ENCODE measurements around the gene SPATS2.
A peak's percentile ranks its signal among the peaks of the same experiment; 100 is the strongest.

SPATS2 gene

GRCh38 chr12:49543221-49543913 lies 176.1 kb downstream of the SPATS2 start:
- DNase-seq = no peak

GRCh38 chr12:49543914-49544815 lies 176.9 kb downstream of the SPATS2 start:
- DNase-seq = no peak

- DNase-seq = no peak
Observed at GRCh38 chr12:49545815-49546214, 178.6 kb downstream of the SPATS2 start.

DNA sequence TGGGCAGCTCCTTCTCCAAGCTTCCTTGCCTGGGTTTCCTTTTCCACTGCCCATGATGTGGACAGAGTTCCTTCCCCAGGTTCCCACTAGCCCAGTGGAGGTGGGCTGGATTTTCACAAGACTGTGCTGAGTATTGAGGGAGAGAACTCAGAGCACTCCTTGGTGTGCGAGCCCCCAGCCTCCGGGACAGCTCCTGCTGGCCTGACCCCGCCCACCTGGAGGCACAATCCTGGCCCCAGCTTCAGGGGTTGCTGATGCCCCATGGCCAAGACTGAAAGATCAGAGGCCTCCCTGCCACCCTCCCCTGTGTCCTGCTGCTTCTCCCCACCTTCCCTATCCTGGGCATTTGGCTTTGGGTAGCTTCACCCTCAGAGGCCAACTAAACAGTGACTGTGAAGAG lies 179.2 kb downstream of the SPATS2 start:
- DNase-seq = no peak

- DNase-seq = no peak
Observed at GRCh38 chr12:49547090-49547690, 179.9 kb downstream of the SPATS2 start.

GRCh38 chr12:49548481-49548821 lies 181.2 kb downstream of the SPATS2 start:
- no peak for DNase-seq

DNA sequence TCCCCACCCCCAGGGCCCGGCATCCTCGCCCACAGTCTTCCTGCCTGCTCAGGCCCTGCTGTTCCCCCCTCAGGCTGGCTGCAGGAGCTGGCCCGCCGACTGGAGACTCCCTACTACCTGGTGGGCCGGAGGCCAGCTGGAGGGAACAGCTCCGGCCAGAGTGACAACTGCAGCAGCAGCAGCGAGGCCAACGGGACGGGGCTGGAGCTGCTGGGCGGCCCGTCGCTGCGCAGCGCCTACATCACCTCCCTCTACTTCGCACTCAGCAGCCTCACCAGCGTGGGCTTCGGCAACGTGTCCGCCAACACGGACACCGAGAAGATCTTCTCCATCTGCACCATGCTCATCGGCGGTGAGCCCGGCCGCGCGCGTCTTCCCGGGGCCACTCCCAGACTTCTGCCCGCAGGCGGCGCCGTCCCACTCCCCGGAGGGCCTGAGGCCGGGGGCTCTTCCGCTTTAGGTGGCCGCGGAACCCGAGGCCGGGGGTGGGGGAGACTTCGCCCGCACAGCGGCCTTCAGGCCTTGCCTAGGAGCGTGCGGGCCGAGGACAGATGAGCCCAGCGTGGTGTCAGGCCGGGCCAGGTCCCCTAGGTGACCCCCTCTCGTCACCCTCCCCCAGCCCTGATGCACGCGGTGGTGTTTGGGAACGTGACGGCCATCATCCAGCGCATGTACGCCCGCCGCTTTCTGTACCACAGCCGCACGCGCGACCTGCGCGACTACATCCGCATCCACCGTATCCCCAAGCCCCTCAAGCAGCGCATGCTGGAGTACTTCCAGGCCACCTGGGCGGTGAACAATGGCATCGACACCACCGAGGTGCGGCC lies 181.8 kb downstream of the SPATS2 start:
- DNase-seq = peak; percentile 8

- DNase-seq = no peak
Observed at GRCh38 chr12:49549735-49550692, 182.8 kb downstream of the SPATS2 start.

GRCh38 chr12:49550693-49551252 lies 183.5 kb downstream of the SPATS2 start:
- no peak for DNase-seq

DNA sequence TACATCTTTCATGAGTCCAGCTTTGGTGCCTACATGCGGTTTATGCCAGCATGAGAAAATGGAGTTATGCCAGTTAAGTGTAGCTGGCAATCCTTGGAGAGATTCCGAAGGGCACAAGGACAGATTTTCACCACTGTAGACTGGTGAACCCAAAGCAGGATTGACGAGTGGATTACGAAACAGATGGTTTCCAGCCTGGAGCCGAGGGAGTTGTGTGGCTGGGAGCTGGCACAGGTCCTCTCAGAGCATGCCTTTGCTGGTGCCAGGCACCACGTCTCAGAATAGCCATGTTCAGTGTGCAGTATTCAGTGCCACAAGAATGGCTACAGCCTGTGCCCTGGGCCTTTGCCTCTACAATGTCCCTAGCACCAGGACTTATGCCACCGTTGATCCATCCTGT lies 184.8 kb downstream of the SPATS2 start:
- no peak for DNase-seq

DNA sequence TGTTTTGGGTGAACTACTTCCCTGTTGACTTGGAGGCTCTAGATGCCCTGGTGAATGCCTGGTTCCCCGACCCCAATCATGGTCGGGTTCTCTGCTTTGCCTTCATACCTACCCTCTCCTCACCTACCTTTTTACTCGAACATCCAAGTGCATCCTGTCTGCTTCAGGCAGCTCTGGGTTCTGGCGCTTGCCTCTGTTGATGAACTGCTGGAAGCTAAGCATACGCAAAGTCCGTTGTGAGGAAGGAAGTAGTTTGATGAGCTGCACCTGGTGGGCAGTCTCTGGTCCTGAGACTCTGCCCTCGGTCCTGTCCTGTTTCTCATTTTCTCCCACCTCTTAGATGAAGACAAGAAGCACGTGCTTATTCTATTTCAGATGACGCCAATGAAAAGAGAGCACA lies 185.2 kb downstream of the SPATS2 start:
- no peak for DNase-seq

DNA sequence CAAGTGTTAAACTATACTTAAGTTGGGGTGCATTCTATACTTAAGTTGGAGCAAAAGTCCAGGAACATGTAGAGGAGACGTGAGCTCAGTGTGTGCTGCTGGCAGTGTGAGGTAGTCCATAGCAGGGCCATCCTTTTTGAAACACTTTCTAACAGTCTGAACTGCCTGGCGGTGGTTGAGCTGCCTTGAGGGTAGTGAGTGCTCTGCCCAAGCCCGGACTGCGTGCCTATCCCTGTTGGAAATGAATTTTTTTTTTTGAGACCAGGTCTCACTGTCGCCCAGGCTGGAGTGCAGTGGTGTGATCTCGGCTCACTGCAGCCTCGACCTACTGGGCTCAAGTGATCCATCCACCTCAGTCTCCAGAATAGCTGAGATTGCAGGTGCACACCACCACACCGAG lies 185.6 kb downstream of the SPATS2 start:
- DNase-seq = no peak

DNA sequence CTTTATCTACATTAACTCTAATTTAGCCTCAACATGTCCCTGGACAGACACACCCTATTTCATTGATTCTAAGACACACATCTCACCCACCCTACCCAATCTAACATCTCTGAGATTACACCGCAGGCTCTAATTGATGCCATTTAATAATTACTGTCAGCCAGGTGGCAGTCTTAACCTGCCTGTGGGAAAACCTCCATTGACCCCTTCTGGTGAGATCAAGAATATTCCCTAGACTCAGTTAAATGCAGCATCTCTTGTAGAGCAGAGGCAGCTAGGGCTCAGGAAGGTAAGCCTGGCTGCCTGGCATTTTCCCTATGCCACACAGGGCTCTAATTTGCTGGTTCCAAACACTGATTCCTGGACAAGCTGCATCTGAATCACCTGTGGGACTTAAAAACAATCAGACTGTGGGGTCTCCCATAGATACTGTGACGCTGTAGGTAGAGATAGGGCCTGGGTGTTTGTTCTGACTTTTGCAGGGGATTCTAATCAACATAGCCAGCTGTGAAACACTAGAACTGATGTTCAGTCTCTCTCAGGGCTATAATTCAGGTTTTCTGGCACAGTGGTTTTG lies 186.3 kb downstream of the SPATS2 start:
- DNase-seq = no peak

DNA sequence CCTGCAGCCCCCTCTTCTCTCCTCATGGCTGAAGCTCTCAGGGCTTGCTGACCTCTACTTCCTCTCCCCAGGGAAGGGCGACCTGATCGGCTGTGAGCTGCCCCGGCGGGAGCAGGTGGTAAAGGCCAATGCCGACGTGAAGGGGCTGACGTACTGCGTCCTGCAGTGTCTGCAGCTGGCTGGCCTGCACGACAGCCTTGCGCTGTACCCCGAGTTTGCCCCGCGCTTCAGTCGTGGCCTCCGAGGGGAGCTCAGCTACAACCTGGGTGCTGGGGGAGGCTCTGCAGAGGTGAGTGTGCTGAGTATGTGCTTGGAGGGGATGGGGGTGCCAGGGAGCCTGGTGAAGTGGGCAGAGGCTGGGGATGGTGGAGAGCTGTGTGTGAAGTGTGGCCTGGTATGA lies 187.0 kb downstream of the SPATS2 start:
- no peak for DNase-seq

DNA sequence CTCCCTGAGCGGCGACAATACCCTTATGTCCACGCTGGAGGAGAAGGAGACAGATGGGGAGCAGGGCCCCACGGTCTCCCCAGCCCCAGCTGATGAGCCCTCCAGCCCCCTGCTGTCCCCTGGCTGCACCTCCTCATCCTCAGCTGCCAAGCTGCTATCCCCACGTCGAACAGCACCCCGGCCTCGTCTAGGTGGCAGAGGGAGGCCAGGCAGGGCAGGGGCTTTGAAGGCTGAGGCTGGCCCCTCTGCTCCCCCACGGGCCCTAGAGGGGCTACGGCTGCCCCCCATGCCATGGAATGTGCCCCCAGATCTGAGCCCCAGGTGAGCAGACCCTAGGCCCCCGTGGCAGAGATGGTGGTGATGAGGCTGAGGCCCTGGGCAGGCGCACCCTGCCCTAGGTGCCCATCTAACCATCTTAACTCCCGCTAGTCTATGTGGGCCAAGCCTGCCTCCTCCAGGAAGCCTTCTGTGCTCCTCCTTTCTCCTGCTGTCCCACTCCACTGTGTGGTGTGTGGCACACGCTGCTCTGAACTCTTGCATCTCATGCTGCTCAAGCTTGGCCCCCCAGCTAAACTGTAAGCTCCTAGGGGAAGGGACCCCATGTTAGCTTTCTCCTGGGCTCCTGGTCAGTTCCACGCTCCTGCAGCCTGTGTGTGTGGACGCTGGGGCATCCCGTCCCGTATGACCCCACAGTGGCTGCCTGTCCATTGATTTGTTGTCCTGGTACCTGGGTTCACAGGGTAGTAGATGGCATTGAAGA lies 188.5 kb downstream of the SPATS2 start:
- DNase-seq = no peak

DNA sequence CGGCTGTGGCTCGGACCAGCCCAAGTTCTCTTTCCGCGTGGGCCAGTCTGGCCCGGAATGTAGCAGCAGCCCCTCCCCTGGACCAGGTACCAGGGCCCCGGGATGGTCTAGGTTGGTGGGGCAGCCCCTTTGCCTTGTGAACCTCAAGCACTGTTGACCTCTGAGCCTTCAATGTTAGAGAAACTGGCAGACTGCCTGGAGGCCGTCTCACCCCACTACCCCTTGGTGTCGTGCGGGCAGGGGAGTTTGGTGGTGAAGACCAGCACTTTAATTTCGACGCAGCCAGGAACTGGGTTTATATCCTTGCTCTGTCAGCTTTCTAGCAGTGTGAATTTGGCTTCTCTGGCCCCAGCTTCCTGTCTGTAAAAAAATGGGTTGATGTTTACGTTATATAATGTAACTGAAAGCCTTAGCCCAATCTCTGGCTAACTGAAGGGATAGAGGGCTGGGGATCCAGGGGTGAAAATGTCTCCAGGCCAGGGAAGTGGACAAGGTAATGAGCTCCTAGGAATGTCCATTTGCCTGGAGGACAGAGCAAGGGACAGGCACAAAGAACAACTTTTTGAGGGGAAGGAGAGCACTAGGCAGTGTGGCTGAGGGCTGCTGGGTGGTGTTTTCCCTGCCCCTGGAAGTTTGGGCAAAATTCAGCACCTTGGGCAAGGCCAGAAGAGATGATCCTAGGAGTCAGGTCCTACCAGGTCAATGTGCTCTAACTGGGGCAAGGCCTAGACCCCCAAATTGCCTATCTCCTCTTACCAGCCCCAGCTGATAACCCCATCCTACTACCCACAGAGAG lies 189.3 kb downstream of the SPATS2 start:
- DNase-seq = no peak

DNA sequence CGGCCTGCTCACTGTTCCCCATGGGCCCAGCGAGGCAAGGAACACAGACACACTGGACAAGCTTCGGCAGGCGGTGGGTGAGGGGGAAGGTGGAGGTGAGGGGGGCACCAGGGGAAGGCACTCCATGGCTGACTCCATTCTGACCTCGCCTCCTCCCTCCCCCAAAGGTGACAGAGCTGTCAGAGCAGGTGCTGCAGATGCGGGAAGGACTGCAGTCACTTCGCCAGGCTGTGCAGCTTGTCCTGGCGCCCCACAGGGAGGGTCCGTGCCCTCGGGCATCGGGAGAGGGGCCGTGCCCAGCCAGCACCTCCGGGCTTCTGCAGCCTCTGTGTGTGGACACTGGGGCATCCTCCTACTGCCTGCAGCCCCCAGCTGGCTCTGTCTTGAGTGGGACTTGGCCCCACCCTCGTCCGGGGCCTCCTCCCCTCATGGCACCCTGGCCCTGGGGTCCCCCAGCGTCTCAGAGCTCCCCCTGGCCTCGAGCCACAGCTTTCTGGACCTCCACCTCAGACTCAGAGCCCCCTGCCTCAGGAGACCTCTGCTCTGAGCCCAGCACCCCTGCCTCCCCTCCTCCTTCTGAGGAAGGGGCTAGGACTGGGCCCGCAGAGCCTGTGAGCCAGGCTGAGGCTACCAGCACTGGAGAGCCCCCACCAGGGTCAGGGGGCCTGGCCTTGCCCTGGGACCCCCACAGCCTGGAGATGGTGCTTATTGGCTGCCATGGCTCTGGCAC lies 190.1 kb downstream of the SPATS2 start:
- no peak for DNase-seq

DNA sequence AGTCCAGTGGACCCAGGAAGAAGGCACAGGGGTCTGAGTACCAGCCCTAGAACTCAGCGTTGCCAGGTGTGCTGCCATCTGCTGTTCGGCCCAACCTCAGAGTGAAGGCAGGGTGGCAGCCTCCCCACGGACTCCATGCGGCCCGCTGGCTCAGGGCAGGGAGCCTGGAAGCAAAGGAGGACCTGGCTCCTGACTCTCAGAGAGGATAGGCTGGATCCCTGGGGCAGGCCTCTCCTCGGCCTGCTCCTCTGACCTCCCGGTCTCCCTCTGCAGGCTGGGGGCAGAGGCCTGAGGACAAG lies 190.6 kb downstream of the SPATS2 start:
- DNase-seq = no peak

GRCh38 chr12:49558526-49558925 lies 191.3 kb downstream of the SPATS2 start:
- DNase-seq = no peak
